Measurements from ENCODE around the gene CARMIL1.

Gene CARMIL1

DNA sequence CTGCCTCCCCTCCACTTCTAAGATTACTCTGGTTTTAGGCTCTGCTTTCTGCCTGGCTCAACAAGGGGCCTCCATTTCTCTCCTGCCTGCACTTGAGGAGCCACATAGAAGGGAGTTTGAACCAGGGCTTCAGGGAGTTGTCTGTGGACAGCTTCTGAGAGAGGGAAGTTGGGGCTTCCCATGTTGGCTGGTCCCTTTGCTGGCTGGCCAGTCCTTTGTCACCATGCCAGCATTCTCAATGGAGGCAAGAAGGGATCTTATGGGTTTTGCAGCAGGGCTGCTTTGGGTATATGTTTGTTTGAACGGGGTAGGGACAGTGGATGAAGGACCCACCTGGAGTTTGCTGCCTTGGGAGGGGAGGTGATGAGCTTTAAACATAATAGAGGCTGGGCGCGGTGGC is 124.9 kb downstream of the CARMIL1 start:
- H3K4me3 Mint-ChIP-seq: no peak overlapping the region
- peak overlapping the region; percentile 76 for H3K27ac Mint-ChIP-seq

DNA sequence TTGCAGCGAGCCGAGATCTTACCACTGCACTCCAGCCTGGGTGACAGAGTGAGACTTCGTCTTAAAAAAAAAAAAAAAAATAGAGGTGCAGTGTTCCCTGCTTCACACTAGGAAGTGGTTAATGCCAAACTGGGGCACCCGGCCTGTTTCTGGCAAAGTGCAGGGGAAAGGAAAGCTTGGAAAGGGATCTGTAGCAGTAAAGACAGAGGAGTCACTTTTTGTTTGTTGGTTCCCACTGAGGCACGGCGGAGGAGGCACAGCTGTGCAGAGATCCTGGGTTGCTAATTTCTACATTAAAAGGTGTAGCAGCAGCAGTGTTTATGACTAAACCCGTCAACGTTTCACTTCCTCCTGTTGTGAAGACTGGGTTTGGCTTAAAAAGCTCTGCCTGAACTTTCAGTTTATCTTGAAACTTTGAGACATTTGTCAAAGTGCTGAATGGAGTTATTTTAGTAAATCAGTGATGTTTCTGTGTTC is 125.6 kb downstream of the CARMIL1 start:
- Mint-ChIP-seq H3K27me3 (no peaks in the 10 kb centered on the region), H3K36me3 (ENCODE audit: low read depth) (no peaks in the 10 kb centered on the region), H3K27ac (peak overlapping the region; percentile 76), H3K4me1 (ENCODE audit: low read depth) (no peaks in the 10 kb centered on the region), H3K4me3 (no peak overlapping the region), H3K9me3 (no peaks in the 10 kb centered on the region)

More for the DNA sequence above, 124.9 kb downstream of the CARMIL1 start:
- H3K4me1 Mint-ChIP-seq (ENCODE audit: low read depth): no peaks in the 10 kb centered on the region
- H3K27me3 Mint-ChIP-seq: no peaks in the 10 kb centered on the region
- no peaks in the 10 kb centered on the region for H3K9me3 Mint-ChIP-seq
- H3K36me3 Mint-ChIP-seq (ENCODE audit: low read depth): no peaks in the 10 kb centered on the region

DNA sequence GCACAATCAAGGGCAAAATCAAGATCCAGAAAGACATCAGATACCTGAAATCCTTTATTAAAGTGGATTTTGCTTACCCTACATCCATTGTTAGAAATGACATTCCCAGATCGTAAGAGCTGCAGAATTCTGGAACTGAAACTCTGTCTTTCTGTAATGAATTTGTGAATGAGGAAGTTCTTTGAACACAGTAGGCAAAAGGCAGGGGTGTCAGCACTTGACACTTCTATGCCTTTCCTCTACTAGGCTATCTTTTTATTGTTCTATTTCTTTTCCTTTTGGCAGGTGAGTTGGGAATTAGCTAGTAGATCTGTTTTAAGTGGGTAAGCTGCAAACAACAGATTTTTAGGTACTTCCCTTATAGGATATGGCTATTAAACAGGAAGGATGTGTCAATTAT is 126.3 kb downstream of the CARMIL1 start:
- H3K4me1 Mint-ChIP-seq (ENCODE audit: low read depth): peaks cover 7% of the 10 kb centered on the region
- no peaks in the 10 kb centered on the region for H3K27me3 Mint-ChIP-seq
- H3K4me3 Mint-ChIP-seq: no peak overlapping the region
- no peak overlapping the region for H3K27ac Mint-ChIP-seq
- no peaks in the 10 kb centered on the region for H3K9me3 Mint-ChIP-seq
- H3K36me3 Mint-ChIP-seq (ENCODE audit: low read depth): no peaks in the 10 kb centered on the region

DNA sequence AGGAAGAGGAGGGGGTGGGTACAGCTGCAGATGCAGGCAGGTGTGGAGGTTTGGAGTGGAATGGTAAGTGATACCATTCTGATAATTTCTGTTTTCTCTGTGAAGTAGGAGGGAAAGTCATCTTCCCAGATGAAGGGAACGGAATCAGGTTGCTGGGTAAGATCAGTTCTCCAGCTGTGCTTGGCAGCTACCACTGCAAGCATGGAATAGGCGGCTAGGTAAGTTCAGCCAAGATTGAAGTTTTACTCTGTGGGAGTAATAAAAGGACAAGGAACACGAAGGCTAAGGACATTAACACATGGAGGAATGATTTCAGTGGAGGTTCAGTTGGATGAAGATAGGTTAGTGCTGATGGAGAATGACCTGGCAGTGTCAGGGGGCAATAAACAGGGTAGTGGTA is 128.3 kb downstream of the CARMIL1 start:
- H3K36me3 Mint-ChIP-seq (ENCODE audit: low read depth): no peaks in the 10 kb centered on the region
- no peaks in the 10 kb centered on the region for H3K27me3 Mint-ChIP-seq
- no peaks in the 10 kb centered on the region for H3K9me3 Mint-ChIP-seq
- H3K4me1 Mint-ChIP-seq (ENCODE audit: low read depth): peaks cover 11% of the 10 kb centered on the region
- H3K4me3 Mint-ChIP-seq: no peak overlapping the region
- H3K27ac Mint-ChIP-seq: no peak overlapping the region

DNA sequence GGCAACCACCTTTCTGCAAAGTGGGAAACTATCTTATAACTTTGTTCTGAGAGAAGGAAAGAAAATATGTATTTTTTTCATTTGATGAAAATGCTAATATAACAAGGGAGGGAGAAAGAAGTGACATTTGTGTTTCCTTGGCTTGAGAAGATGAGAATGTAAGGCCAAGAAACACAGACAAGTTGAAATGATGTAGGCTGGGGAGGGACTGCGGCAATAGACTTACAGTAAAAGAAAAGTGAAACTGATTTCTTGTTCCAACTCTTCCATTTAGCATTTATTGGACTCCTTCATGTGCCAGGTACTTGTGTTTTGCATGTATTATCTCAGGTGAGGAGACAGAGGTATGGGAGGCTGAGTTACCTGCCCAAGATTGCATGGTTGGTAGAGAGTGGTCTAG is 130.9 kb downstream of the CARMIL1 start:
- Mint-ChIP-seq H3K9me3 (no peaks in the 10 kb centered on the region), H3K36me3 (ENCODE audit: low read depth) (no peaks in the 10 kb centered on the region), H3K4me3 (peak overlapping the region; percentile 7), H3K4me1 (ENCODE audit: low read depth) (peaks cover 33% of the 10 kb centered on the region), H3K27ac (peak overlapping the region; percentile 34), H3K27me3 (no peaks in the 10 kb centered on the region)

DNA sequence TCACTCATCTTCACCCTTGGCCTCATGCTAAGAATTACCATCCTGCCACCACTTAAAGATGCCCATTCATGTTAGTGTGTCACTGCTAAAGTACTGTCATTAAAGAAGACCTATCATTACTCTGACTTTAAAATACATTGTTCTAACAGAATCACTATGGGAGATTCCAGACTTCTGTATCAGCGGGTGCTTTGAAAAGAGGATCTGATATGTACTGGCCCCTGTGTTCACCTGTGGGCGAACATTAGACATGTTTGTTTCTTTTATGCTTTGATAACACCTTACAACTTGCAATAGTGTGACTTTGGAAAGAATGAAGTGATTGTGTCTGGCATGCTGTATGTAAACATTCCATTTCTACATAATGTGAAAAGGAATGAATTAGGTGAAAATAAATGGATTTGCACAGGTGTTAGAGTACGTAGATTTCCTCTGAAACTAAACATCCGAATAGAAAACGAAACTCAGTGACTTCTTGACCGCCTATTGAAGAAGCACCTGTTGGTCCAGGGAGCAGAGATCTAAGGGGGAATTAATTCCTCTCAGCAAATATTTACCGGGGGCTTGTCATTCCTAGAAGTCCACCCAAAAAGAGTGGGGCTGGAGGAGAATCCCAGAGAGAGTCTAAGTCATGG is 132.3 kb downstream of the CARMIL1 start:
- Mint-ChIP-seq H3K4me3 (no peak overlapping the region), H3K9me3 (no peaks in the 10 kb centered on the region), H3K36me3 (ENCODE audit: low read depth) (no peaks in the 10 kb centered on the region), H3K27me3 (no peaks in the 10 kb centered on the region), H3K27ac (no peak overlapping the region), H3K4me1 (ENCODE audit: low read depth) (peaks cover 33% of the 10 kb centered on the region)

DNA sequence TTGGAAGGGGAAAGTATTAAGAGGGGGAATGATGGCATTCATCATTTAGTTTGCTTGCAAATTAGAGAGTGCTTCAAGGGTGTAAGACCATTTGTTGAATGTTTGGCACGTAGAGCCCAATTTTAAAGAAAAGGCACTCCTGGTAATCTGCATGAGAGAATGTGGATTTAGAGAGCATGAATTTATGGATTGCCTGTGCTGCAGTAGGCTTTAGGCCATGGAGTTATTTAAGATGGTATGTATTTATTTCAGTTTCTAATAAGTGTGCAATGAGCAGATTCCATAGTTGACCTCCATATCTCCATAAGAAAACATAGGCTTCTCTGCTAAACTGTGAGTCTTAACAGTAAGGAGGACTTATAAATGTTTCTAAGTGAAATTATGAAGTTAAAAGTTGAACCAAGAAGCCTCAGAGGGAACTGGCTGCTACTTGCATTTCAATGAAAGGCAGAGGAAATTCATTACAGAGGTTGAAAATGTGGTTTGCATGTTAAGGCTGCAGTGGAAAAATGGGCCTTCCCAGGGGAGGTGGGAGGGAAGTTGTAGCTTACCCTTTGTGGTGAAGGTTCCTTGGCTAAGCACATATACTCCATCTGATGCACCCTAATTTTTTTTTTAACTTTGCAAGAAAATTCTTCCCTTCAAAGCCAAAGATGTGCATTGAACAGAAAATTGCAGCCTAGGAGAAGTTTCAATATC is 134.2 kb downstream of the CARMIL1 start:
- no peaks in the 10 kb centered on the region for H3K9me3 Mint-ChIP-seq
- H3K27ac Mint-ChIP-seq: no peak overlapping the region
- H3K36me3 Mint-ChIP-seq (ENCODE audit: low read depth): no peaks in the 10 kb centered on the region
- H3K4me1 Mint-ChIP-seq (ENCODE audit: low read depth): peaks cover 33% of the 10 kb centered on the region
- no peaks in the 10 kb centered on the region for H3K27me3 Mint-ChIP-seq
- H3K4me3 Mint-ChIP-seq: no peak overlapping the region

DNA sequence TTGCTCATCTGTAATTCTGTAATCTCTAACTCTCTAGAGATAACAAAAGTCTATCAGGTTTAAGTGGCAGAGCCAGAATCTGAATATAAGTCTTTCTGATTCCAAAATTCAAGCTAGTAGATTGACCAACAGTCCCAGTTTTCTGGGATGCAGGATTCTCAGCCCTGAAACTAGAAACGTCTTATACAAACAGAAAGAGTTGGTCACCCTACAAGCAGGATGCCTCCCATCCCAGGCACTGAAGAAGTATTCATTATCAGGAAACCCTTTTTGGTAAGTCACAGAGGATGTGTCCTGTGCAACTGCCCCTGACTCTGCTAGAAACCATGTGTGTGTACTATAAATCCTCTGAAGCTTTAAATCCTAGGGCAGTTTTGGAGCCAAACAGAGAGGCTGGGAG is 135.0 kb downstream of the CARMIL1 start:
- Mint-ChIP-seq H3K36me3 (ENCODE audit: low read depth) (no peaks in the 10 kb centered on the region), H3K27ac (no peak overlapping the region), H3K27me3 (no peaks in the 10 kb centered on the region), H3K4me3 (no peak overlapping the region), H3K4me1 (ENCODE audit: low read depth) (peaks cover 33% of the 10 kb centered on the region), H3K9me3 (no peaks in the 10 kb centered on the region)

DNA sequence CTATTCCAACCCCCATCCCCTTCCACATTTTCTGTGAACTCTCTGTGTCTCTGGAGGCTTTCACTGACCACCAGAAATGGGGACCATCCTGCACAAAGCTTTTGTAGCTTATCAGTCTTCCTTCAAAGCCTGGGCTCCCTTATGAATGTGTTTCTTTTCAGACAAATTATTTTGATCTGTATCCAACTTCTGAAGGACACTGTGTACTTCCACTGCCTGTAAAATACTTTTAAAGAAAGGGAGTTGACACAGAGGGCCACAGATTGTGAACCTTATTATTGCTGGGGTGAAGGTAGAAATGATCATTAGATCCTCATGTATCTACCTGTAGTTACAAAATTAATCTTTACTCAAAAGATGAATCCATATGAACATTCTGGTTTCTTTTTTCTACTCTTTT is 135.6 kb downstream of the CARMIL1 start:
- H3K27me3 Mint-ChIP-seq: no peaks in the 10 kb centered on the region
- no peak overlapping the region for H3K4me3 Mint-ChIP-seq
- no peak overlapping the region for H3K27ac Mint-ChIP-seq
- peaks cover 4% of the 10 kb centered on the region for H3K9me3 Mint-ChIP-seq
- no peaks in the 10 kb centered on the region for H3K36me3 Mint-ChIP-seq (ENCODE audit: low read depth)
- peaks cover 33% of the 10 kb centered on the region for H3K4me1 Mint-ChIP-seq (ENCODE audit: low read depth)

DNA sequence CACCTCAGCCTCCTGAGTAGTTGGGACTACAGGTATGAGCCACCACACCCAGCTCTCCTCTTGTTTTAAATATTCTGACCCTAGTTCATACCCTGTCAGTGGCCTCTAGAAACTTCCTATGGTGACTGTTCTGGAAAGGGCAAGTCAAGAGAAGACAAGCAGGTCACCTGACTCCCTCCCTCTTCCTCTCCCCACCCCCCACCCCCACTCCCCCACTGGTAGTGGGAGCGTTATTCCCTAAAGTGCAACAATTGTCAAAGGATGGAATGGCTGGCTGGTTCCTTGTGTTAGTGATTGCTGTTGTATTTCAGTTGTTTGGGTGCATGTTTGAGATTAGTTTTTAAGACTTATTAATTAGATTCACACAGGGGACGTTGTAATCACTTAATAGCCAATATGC is 136.1 kb downstream of the CARMIL1 start:
- no peak overlapping the region for H3K27ac Mint-ChIP-seq

DNA sequence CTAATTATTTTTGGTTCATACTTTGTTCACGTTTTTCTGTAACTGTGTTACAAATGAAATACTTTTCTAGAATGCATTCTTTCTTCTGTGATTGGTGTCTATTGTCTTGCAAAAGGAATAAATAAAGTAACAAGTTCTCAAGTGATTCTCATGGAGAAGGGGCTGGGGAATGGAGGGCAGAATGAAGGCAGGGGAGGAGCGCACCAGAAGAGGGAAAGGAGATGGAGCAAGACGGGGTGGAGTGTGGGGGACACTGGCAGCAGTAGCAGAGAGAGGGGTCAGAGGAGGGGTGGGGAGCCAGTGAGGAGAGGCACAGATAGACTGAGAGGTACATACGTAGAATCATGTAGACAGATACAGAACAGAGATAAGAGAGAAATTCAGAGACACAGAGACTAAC is 136.5 kb downstream of the CARMIL1 start:
- H3K4me1 Mint-ChIP-seq (ENCODE audit: low read depth): peaks cover 26% of the 10 kb centered on the region
- peaks cover 12% of the 10 kb centered on the region for H3K9me3 Mint-ChIP-seq
- H3K36me3 Mint-ChIP-seq (ENCODE audit: low read depth): no peaks in the 10 kb centered on the region
- no peak overlapping the region for H3K27ac Mint-ChIP-seq
- no peak overlapping the region for H3K4me3 Mint-ChIP-seq
- H3K27me3 Mint-ChIP-seq: no peaks in the 10 kb centered on the region

More for the DNA sequence above, 136.1 kb downstream of the CARMIL1 start:
- Mint-ChIP-seq H3K4me3 (no peak overlapping the region), H3K36me3 (ENCODE audit: low read depth) (no peaks in the 10 kb centered on the region), H3K9me3 (peaks cover 7% of the 10 kb centered on the region), H3K4me1 (ENCODE audit: low read depth) (peaks cover 28% of the 10 kb centered on the region), H3K27me3 (no peaks in the 10 kb centered on the region)

DNA sequence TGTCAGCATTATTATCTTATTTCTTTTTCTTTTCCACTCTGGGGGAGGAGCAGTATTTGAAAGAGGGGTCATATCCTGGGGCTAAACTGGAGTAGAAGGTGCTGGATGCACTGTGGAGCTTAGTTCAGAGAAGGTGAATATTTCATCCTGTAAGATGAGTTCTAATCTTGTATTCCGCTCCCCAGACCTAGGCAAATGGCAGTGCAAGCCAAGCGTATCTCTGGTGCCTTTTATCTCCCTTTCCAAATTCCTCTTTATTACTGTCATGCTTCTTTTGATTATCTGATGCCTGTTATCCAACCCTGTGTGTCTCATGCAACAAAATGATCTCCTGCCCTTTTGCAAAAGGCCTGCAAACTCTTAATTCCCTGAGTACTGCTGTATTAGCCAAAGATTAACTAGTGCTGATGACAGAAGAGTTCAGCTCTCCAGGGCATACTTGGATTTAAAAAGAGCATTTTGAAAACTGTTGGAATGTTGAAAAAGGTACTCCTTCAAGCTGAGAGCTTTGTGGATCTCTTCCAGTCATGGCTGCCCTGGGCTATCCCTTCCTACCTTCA is 138.0 kb downstream of the CARMIL1 start:
- Mint-ChIP-seq H3K9me3 (peaks cover 12% of the 10 kb centered on the region), H3K27ac (no peak overlapping the region), H3K4me1 (ENCODE audit: low read depth) (peaks cover 22% of the 10 kb centered on the region), H3K36me3 (ENCODE audit: low read depth) (no peaks in the 10 kb centered on the region), H3K4me3 (no peak overlapping the region), H3K27me3 (no peaks in the 10 kb centered on the region)

DNA sequence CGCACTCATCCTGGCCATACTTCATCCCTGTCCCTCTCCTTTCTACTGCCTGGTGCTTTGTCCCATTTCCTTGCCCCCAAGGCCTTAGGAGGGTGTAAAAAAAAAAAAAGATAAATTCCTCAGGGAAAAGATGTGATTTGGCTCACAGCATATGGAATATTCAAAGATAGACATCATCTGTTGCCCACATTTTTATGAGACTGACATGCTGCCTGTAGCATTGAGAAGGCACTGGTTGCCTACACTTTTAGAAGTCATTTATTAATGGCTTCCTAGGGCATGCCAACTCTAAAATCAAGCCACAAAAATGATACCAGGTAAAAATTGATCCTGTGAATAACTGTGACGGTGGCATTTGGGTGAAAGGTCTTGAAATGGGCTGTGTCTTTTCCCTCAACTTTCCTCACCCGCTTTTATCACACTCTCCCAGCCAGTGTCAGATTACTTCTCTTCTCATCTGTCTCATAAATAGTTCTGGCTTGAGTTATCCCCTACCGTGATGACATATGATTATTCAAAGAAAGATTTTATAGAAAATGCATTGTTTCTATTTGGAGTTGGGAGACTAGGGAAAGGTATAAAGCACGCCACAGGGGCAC is 139.4 kb downstream of the CARMIL1 start:
- peaks cover 12% of the 10 kb centered on the region for H3K9me3 Mint-ChIP-seq
- no peak overlapping the region for H3K27ac Mint-ChIP-seq
- H3K27me3 Mint-ChIP-seq: no peaks in the 10 kb centered on the region
- no peak overlapping the region for H3K4me3 Mint-ChIP-seq
- peaks cover 13% of the 10 kb centered on the region for H3K4me1 Mint-ChIP-seq (ENCODE audit: low read depth)
- H3K36me3 Mint-ChIP-seq (ENCODE audit: low read depth): no peaks in the 10 kb centered on the region

DNA sequence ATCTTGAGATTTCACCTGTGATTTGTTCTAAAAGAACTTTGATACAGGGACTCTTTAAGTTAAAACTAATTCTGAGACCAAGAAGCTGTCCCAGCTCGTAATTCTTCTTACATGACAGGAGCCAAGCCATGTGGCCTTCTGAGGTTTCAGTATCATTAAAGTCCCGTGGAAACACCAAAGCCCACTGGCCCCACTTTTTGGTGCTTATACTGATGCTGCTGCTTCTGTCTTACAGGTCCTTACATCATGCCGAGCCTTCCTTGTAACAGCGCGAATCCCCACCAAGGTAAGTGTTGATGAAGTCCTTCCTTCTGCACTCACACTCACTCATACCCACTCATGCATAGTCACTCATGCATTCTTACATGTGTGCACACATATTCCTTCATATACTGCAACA is 140.7 kb downstream of the CARMIL1 start:
- Mint-ChIP-seq H3K9me3 (peaks cover 12% of the 10 kb centered on the region), H3K4me3 (no peak overlapping the region), H3K27ac (no peak overlapping the region), H3K36me3 (ENCODE audit: low read depth) (no peaks in the 10 kb centered on the region), H3K4me1 (ENCODE audit: low read depth) (no peaks in the 10 kb centered on the region), H3K27me3 (no peaks in the 10 kb centered on the region)

DNA sequence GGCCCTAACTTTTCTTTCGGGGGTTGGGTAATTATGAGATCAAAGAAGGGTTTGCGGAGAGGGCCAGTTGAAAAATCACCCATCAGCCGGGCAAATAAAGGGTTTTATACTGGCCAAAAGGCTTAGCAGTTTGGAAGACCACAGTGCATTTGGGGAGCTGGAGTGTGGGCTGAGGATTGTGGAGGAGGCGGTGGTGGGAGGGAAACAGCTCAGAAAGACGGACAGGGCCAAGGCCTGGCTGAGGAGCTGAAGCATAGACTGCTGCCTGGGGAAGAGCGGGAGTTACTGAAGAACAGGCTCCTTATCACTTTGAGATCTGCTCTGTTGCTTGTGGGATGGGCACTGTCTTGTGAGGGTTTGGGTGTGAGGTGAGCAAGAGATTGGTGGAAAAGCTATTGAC is 144.2 kb downstream of the CARMIL1 start:
- Mint-ChIP-seq H3K4me1 (ENCODE audit: low read depth) (no peaks in the 10 kb centered on the region), H3K27ac (no peak overlapping the region), H3K4me3 (no peak overlapping the region)

More for the DNA sequence above, 144.2 kb downstream of the CARMIL1 start:
- no peaks in the 10 kb centered on the region for H3K36me3 Mint-ChIP-seq (ENCODE audit: low read depth)
- H3K9me3 Mint-ChIP-seq: peaks cover 12% of the 10 kb centered on the region
- no peaks in the 10 kb centered on the region for H3K27me3 Mint-ChIP-seq

Measured in stimulated activated naive CD8-positive, alpha-beta T cell treated with anti-CD3 and anti-CD28 coated beads, Interleukin-15, Interleukin-2, amounts not matched to agents 100 ng/mL and 50 ng/mL, for 24 hours (primary cell).